GM10266 (cell line): ENCODE results near the gene DHX30.

Source experiments
- DNase-seq: peaks from one replicate; pipeline ENCODE4 v3.0.0; 2012; ENCODE audit errors: extremely low spot score
- TF ChIP-seq, protein P1 (sequence below): IDR thresholded peaks from 2 replicates; pipeline ENCODE4 v1.5.1; 2012; ENCODE audit warnings: mild to moderate bottlenecking, low read depth; ENCODE audit not compliant: control insufficient read depth, insufficient read depth; ENCODE audit errors: missing control alignments

Gene DHX30

DNA sequence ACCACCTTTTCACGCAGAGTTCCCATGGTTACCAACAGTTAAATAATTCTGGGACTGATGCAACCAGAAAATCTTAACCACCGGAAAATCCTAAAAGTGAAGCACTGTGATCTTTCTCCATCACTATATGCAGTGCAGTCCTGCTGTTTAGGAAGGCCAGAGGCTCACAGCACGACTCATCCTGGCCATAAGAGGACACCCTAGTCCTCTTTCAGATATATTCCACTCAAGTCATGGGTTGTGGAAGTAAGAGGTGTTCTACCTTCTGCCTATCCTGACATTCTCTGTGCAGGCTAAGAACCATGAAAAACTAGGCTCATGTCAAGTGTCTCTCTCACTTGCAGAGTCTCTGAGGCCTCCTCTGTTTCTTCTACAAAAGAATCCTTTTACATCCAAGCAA, 67.2 kb downstream of the DHX30 start:
- TF ChIP-seq, protein P1, sequence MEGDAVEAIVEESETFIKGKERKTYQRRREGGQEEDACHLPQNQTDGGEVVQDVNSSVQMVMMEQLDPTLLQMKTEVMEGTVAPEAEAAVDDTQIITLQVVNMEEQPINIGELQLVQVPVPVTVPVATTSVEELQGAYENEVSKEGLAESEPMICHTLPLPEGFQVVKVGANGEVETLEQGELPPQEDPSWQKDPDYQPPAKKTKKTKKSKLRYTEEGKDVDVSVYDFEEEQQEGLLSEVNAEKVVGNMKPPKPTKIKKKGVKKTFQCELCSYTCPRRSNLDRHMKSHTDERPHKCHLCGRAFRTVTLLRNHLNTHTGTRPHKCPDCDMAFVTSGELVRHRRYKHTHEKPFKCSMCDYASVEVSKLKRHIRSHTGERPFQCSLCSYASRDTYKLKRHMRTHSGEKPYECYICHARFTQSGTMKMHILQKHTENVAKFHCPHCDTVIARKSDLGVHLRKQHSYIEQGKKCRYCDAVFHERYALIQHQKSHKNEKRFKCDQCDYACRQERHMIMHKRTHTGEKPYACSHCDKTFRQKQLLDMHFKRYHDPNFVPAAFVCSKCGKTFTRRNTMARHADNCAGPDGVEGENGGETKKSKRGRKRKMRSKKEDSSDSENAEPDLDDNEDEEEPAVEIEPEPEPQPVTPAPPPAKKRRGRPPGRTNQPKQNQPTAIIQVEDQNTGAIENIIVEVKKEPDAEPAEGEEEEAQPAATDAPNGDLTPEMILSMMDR, result no peak
- no peak for DNase-seq

DNA sequence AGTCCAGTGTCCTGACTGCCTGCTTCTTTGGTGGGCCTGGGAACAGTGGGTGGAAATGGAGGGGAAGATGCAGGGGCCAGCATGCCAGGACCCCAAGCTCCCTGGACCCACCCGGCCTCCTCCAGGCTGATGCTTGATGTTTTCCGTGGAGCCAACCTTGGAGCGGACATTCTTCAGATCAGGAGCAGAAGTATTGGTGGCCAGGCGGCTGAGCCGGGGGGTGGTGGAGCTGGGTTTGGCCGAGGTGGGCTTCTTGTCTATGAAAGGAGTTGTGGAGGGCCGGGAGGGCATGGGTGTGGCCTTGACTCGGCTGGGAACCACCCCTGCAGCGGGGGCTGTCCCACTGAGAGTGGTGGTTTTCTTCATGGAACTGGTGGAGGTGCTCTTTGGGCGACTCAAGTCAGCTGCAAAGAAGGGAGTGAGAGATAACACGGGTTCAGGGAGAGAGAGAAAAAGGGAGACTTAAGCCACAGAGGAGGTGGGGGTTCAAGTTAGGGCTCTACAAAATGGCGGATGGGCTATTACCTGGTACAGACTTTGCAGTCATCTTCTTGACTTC, 67.8 kb downstream of the DHX30 start:
- no peak for DNase-seq
- TF ChIP-seq, protein P1, result no peak

DNA sequence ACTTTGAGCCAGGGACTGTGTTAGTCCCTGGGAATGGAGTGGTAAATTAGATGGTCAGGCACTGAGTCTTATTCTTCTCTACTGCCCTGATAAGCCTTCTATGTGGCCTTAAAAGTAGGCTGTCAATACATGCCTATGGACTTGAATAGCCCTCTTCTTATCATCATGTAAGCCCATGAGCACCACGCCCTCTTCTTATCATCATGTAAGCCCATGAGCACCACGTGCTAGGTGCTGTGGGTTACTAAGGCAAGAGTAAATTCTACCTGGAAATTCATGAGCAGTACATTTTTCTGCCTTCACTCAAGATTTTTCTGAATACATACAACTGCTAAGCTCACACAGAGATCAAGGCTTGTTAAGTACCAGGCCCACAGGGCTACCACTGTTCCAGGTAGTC, 68.5 kb downstream of the DHX30 start:
- TF ChIP-seq, protein P1, result no peak
- DNase-seq, result no peak

DNA sequence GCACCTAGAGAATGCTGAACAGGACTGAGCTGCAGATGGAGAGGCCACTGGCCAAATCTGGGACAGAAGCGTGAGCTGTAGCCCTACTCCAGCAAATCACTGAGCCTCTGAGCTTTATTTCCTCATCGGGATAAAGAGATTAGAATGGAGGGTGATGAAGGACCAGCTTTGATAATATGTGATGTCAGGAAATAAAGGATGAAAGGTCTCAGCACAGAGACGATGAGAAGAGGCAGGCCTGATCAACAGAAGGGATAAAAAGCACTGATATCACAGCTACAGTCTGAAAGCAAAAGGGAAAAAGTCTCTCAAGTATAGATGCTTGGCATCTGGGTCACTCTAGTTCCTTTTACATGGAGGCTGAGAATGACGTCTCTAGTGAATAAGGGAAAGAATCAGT, 70.0 kb downstream of the DHX30 start:
- no peak for DNase-seq
- TF ChIP-seq, protein P1, result no peak

DNA sequence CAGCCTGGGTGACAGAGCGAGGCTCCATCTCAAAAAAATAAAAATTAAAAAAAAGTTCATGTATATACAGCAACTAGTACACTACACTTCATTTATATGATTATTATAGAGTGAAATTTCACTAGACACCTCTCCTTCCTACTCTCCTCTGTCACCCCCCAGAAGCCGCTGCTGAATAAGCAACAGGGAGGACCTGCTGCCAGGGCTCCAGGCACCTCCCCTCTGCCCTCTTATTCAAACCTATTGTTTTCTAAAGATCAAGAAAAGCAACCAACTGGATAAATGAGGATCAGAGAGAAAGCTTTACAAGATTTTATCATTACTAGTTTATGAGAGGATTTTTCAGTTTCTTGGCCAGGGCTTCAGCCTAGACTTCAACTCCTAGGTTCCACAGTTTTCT, 71.5 kb downstream of the DHX30 start:
- TF ChIP-seq, protein P1, result no peak
- DNase-seq, result no peak

DNA sequence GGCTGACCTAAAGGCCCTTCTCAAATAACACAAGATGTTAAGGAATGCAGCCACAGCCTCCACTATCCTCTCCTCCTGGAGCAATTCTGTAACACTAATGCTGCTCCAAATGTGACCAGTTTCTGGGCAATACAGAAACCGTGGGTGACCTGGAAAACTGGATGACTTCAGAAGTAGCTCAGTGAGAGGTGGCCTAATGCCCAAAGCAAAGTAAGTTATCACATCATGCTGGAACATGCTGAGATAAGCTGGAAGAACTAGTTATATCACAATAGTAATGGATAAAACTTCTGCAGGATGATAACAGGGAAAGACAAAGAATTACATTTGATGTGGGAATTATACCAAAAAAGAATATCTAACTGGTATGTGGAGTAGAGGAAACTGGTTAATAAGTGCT, 72.0 kb downstream of the DHX30 start:
- TF ChIP-seq, protein P1, result no peak
- no peak for DNase-seq

DNA sequence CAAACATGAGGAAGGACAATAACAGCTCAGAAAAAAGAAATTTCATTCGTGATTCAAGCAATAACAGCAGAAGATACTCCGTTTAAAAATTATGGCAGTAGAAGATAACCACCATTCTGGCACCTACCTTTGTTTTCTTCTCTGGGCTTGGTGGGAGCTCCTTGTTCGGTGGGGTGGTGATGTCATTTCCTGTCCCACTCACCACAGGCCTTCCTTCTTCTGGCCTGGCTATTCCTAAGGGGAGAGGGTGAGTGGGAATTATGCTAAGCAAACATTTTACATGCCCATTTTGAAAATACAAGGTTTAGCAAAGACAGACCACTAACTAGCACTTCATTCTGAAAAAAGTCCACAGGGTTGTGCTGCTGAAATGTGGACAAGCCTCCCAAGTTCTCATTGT, 74.4 kb downstream of the DHX30 start:
- TF ChIP-seq, protein P1, result no peak

More for the DNA sequence above, 74.4 kb downstream of the DHX30 start:
- no peak for DNase-seq
